ENCODE data around the gene EEFSEC. TPM values are rescaled to one million over a fixed set of nuclear protein-coding genes. Genes with fewer than 3 reads are reported as not detected.

The EEFSEC gene
- total and polyA plus RNA-seq, 2 of the 8 experiments (the other 6 are each of a cell fraction or from before 2014, with no cell fraction given) = 13.1 to 19.8 TPM

DNA sequence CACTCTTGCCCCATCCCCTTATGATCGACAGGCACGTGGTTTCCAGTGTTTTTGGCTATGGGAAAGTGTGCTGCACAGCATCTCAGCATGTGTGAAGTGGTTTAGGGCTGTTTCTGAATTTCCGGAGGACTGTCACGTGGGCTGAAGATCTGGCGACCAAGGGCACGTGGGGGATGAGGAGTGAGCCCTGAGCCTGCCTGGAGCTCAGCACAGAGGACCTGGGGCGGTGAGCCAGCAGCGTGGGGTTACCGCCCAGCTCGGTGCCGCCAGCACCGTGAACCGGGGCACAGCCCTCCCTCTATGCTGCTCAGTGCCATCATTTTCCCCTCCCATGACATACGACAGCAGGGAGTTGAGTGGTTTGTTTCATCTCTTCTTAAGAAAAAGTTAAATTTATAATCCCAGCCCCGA is 163.2 kb downstream of the EEFSEC start (continued):
- TF ChIP-seq ASH2L (IDR thresholded peaks at IDR 0.05; ENCODE audit: low read length) (no peak), RBBP5 (IDR thresholded peaks at IDR 0.05; ENCODE audit: borderline replicate concordance, low read depth, low read length) (no peak), BRCA1 (IDR thresholded peaks at IDR 0.05; ENCODE audit: low read depth, low read length) (no peak), SUZ12 (IDR thresholded peaks at IDR 0.05; ENCODE audit: low read length) (no peak)
- TF ChIP-seq, protein P1, sequence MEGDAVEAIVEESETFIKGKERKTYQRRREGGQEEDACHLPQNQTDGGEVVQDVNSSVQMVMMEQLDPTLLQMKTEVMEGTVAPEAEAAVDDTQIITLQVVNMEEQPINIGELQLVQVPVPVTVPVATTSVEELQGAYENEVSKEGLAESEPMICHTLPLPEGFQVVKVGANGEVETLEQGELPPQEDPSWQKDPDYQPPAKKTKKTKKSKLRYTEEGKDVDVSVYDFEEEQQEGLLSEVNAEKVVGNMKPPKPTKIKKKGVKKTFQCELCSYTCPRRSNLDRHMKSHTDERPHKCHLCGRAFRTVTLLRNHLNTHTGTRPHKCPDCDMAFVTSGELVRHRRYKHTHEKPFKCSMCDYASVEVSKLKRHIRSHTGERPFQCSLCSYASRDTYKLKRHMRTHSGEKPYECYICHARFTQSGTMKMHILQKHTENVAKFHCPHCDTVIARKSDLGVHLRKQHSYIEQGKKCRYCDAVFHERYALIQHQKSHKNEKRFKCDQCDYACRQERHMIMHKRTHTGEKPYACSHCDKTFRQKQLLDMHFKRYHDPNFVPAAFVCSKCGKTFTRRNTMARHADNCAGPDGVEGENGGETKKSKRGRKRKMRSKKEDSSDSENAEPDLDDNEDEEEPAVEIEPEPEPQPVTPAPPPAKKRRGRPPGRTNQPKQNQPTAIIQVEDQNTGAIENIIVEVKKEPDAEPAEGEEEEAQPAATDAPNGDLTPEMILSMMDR (IDR thresholded peaks at IDR 0.05; ENCODE audit: control extremely low read depth in 1 of 3, insufficient read depth in 1 of 3, low read depth in 1 of 3, low read length in 3 of 3) = no peak
